ENCODE data around the gene ABCA7.
A peak's percentile ranks its signal among the peaks of the same experiment; 100 is the strongest.
"Not testable (repeated sequence)": the region's sequence is repeated elsewhere in the genome, so short reads cannot be mapped to it uniquely, and the experiment has no call there.

The ABCA7 gene

GRCh38 chr19:1113986-1114483 lies 74.1 kb downstream of the ABCA7 start:
- Mint-ChIP-seq H3K4me3 (no peak overlapping the region), H3K36me3 (ENCODE audit: low read depth) (peaks cover 79% of the 10 kb centered on the region), H3K27ac (no peak overlapping the region), H3K27me3 (no peaks in the 10 kb centered on the region), H3K4me1 (ENCODE audit: low read depth) (no peaks in the 10 kb centered on the region), H3K9me3 (no peaks in the 10 kb centered on the region)
- DNase-seq = no peak

- Mint-ChIP-seq H3K27ac (peak overlapping the region; percentile 44), H3K36me3 (ENCODE audit: low read depth) (peaks cover 81% of the 10 kb centered on the region)
- not testable (repeated sequence) for DNase-seq; H3K9me3 Mint-ChIP-seq; H3K27me3 Mint-ChIP-seq; H3K4me1 Mint-ChIP-seq (ENCODE audit: low read depth); H3K4me3 Mint-ChIP-seq
Measured at GRCh38 chr19:1114728-1115127, 74.8 kb downstream of the ABCA7 start.

Measured in activated T-cell treated with anti-CD3 and anti-CD28 coated beads, Interleukin-2, amount 50 U/mL, for 24 hours (primary cell).